Gastroesophageal sphincter (tissue), 3 donors: ENCODE data around the gene TBC1D10B.

ENCODE experiments used
- POLR2A ChIP-seq, 2 donors: fragments of 450-650 bp; IDR thresholded peaks; one replicate each; pipeline ENCODE4 v1.6.1; 2017; ENCODE audit warnings: antibody characterized with exemption in 2 of 2, mild to moderate bottlenecking in 2 of 2, moderate library complexity in 1 of 2
- POLR2AphosphoS5 ChIP-seq: sonication (generic); formaldehyde crosslinking; IDR thresholded peaks from one replicate; pipeline ENCODE4 v1.6.1; 2017; ENCODE audit warnings: antibody characterized with exemption
- TF ChIP-seq, protein P1 (sequence below), 4 experiments: fragments of 200-600 bp in 2 of 4; fragments of 450-650 bp in 2 of 4; sonication (generic) in 1 of 4; IDR thresholded peaks; one replicate each; pipeline ENCODE4 v1.5.1; 2017 to 2019; ENCODE audit warnings: antibody characterized with exemption in 4 of 4, mild to moderate bottlenecking in 2 of 4, moderate library complexity in 2 of 4

DNA sequence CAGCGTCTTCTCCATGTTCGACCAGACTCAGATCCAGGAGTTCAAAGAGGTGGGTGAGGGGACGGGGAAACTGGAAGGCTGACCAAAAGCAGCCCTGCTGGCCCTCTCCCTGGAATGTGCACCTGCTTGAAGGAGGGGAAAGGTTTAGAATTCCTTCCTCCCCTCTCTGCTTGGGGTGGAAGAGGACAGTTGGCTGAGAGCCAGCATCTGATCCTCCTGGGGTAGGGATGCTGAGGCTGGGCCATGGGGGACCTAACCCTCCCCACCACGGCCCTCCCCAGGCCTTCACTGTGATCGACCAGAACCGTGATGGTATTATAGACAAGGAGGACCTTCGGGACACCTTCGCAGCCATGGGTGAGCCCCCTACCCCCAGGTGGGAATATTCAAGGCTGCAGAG lies 5.6 kb upstream of the TBC1D10B start:
- TF ChIP-seq, protein P1, sequence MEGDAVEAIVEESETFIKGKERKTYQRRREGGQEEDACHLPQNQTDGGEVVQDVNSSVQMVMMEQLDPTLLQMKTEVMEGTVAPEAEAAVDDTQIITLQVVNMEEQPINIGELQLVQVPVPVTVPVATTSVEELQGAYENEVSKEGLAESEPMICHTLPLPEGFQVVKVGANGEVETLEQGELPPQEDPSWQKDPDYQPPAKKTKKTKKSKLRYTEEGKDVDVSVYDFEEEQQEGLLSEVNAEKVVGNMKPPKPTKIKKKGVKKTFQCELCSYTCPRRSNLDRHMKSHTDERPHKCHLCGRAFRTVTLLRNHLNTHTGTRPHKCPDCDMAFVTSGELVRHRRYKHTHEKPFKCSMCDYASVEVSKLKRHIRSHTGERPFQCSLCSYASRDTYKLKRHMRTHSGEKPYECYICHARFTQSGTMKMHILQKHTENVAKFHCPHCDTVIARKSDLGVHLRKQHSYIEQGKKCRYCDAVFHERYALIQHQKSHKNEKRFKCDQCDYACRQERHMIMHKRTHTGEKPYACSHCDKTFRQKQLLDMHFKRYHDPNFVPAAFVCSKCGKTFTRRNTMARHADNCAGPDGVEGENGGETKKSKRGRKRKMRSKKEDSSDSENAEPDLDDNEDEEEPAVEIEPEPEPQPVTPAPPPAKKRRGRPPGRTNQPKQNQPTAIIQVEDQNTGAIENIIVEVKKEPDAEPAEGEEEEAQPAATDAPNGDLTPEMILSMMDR (IDR thresholded peaks at IDR 0.05) = no peak
- TF ChIP-seq POLR2A (IDR thresholded peaks at IDR 0.05) = no peak
- no peak for TF ChIP-seq POLR2AphosphoS5
